ENCODE data around the gene MMP25.
A peak's percentile ranks its signal among the peaks of the same experiment; 100 is the strongest.

Gene MMP25

GRCh38 chr16:3017344-3017743 lies 29.0 kb upstream of the MMP25 start:
- DNase-seq (ENCODE audit: low read depth in 2 of 2, low spot score in 1 of 2), result no peak

GRCh38 chr16:3017794-3018506 lies 28.4 kb upstream of the MMP25 start, which contains the start of gene CLDN6:
Gene CLDN6 (minus strand): TSS chr16:3018183. CDS start chr16:3016021, 2,162 bp downstream.
- DNase-seq (ENCODE audit: low read depth in 2 of 2, low spot score in 1 of 2), result no peak

DNA sequence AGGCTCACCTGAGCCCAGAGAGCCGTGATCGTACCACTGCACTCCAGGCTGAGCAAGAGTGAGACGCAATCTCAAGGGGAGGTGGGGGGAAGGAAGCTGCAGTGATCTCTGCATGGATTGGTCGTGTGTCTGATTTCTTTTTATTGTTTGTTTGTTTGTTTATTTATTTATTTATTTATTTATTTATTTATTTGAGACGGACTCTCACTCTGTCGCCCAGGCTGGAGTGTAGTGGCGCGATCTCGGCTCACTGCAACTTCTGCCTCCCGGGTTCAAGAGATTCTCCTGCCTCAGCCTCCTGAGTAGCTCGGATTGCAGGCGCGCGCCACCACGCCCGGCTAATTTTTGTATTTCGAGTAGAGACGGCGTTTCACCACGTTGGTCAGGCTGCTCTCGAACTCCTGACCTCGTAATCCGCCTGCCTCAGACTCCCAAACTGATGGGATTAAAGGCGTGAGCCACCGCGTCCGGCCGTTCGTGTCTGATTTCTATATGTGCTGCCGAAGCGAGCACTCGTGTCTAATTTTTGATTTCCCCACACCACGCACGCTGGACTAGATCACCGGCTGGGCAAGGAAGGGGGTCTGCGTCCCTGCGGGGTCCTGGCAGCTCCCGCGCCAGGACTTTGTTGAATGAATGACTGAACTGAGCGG lies 26.6 kb upstream of the MMP25 start:
- DNase-seq (ENCODE audit: low read depth in 2 of 2, low spot score in 1 of 2), result no peak

- DNase-seq (ENCODE audit: low read depth in 2 of 2, low spot score in 1 of 2), result peak in 1 of 2 donors; percentile 36
These were observed 26.1 kb upstream of the MMP25 start, which contains the start of gene TNFRSF12A for GRCh38 chr16:3020247-3020603. Gene TNFRSF12A (plus strand): TSS chr16:3020368. CDS start chr16:3020398, 30 bp downstream.

DNA sequence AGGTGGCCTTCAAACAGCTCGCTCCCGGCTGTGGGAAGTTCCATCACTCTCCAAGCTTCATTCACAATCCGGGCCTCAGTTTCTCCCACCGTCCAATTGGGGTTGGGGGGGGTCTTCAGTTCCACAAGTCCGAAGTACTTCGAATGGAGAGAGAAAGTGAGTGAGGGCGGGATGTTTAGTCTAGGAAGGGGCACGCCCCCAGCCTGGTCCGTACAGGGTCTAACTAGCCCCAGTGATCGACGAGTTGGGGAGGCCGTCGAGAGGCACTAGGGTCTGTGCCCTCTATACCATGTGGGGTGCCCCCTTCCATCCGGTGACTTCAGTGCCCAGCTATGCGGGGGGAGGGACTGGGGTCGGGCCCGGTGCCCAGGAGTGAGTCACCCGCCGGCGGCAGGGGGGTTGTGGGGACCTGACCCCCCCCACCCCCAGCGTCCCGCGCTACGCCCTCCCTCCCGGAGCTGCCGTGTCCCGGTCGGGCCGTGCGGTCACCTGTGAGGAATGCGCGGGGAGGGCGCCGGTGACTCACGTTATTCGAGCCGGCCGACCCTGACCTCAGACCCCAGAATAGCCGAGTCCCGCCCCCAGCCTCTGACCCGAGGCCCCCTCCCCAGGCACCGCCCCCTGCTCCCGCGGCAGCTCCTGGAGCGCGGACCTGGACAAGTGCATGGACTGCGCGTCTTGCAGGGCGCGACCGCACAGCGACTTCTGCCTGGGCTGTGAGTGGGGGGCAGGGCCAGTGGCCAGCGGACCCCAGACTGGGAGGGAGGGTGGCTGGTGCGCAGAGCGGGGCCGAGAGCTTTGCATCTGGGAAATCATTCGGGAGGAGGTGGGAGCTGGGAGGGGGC lies 25.5 kb upstream of the MMP25 start:
- peak; percentile 49 to 55 for DNase-seq (ENCODE audit: low read depth in 2 of 2, low spot score in 1 of 2)

GRCh38 chr16:3021449-3022207 lies 24.7 kb upstream of the MMP25 start:
- DNase-seq (ENCODE audit: low read depth in 2 of 2, low spot score in 1 of 2), result peak in 1 of 2 donors; percentile 61

GRCh38 chr16:3022208-3022683 lies 24.1 kb upstream of the MMP25 start:
- DNase-seq (ENCODE audit: low read depth in 2 of 2, low spot score in 1 of 2), result peak; percentile 69 to 76

DNA sequence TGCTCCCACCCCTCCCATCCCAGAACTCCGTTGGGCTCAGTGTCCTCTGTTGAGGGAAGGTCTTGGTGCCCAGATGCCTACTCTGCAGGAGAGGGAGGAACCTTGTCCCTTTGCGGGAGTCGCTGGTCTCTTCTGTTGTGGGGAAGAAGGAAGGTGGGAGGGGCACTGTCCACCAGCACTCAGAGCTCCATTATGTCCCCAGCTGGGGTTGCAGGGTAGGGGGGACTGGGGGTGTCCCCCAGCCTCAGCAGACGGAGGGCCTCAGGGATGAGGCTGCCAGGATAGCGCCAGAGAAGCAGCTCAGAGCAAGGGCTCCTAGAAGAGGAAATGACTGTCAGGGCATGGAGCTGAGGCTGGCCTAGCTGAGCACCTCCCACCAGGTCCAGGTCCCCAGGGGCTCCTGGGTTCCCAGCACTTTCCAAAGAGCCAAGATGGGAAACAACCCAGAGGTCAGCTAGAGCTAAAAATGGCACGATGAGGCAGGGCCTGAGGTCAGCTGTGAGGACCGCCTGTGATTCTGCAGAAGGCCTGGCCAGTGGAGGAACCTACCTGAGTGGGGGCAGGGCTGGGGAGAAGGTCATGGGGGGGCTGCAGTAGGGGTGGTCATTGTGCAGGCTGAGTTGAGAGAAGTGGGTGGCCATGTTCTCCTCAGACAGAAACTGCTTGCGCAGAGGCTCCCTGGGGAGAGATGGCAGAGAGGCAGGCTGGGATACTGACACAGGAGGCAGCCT lies 23.5 kb upstream of the MMP25 start:
- no peak for DNase-seq (ENCODE audit: low read depth in 2 of 2, low spot score in 1 of 2)

- DNase-seq (ENCODE audit: low read depth in 2 of 2, low spot score in 1 of 2), result no peak
These were observed 23.0 kb upstream of the MMP25 start for GRCh38 chr16:3023415-3023668.

DNA sequence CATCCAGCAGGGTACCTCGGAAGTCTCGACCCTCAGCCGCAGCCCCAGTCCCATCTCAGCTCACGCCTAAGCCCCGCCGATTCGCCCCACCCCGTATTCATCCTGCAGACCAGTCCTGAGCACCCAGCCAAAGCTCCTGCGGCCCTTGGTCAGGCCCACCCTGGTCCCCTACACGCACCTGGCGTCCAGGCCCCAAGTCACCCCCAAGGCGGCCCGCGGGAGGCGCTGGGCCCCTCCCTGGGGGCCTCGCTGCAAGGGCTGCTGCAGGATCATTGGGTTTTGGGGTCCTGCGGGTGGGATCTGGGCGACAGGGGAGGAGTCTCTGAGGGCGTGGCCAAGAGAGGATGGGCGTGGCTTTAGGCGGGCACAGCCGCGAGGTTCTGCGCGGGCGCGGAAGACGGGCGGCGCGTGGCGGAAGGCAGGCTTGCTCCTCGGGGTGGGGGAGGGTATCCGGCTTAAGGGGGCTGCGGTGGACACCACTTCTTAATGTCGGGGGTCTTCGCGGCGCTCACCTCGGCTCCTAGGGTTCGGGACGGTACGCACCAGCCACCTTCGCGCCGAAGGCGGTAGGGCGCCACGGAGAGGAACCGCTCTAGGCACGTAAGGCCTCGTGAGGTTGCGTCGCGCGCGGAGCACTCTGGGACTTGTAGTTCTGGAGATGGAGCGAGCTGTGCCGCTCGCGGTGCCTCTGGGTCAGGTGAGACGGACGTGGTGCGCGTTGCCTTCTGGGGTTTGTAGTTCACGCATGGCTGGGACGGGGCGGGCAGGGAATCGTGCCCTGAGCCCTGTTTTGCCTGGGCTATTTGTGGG lies 22.5 kb upstream of the MMP25 start, which contains the start of the genes HCFC1R1 and THOC6:
Gene HCFC1R1, minus strand, starts transcription at position 274 of the 810 bp plus-strand sequence. Its CDS starts 1 bp downstream, at position 273.
Gene THOC6, plus strand, starts transcription at position 367 of the 810 bp plus-strand sequence. Its CDS starts 292 bp downstream, at position 659.
- DNase-seq (ENCODE audit: low read depth in 2 of 2, low spot score in 1 of 2), result peak; percentile 83 to 88

GRCh38 chr16:3025032-3026002 lies 21.0 kb upstream of the MMP25 start:
- DNase-seq (ENCODE audit: low read depth in 2 of 2, low spot score in 1 of 2), result no peak

DNA sequence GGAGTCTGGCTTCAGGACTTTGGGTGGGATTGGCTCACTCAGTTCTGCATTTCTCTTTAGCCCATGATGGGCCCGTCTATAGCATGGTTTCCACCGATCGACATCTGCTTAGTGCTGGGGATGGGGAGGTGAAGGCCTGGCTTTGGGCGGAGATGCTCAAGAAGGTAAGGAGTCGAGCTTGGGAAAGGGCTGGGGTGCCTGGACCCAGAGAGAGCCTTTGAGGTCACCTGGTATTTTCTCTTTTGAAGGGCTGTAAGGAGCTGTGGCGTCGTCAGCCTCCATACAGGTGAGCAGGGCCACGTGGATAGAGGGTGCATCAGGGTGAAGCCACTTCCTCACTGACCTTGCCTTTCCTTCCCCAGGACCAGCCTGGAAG lies 20.4 kb upstream of the MMP25 start:
- DNase-seq (ENCODE audit: low read depth in 2 of 2, low spot score in 1 of 2), result no peak

DNA sequence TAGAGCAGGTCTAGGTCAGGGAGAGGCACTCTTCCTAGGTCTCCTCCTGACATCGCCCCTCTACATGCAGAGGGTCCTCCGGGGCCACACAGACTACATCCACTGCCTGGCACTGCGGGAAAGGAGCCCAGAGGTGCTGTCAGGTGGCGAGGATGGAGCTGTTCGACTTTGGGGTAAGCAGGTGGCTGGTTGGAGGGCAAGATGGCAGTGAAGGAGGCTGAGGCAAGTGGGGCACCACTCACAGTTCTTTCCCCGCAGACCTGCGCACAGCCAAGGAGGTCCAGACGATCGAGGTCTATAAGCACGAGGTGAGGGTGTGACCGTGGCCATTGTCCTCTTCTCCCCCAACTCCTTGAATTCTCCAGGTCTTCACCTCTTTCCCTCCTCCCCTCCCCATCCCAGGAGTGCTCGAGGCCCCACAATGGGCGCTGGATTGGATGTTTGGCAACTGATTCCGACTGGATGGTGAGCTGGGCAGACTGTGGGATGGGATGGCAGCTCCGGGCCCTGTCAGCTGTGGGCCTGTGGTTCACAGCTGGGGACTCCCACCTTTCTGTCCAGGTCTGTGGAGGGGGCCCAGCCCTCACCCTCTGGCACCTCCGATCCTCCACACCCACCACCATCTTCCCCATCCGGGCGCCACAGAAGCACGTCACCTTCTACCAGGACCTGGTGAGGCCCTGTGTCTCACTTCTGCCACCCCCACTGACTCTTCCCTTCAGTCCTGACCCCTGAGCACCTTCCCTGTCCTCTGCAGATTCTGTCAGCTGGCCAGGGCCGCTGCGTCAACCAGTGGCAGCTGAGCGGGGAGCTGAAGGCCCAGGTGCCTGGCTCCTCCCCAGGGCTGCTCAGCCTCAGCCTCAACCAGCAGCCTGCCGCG lies 19.5 kb upstream of the MMP25 start:
- no peak for DNase-seq (ENCODE audit: low read depth in 2 of 2, low spot score in 1 of 2)

DNA sequence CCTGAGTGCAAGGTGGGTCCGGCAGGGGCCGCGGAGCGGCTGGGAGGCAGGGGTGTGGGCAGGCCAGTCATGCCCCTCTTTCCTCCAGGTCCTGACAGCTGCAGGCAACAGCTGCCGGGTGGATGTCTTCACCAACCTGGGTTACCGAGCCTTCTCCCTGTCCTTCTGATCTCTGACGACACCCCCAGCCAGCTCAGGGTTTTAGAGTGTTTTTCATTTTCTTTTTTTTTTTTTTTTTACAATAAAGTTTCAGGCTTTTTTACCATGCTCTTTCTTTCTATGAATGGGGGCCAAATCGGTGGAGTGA lies 18.9 kb upstream of the MMP25 start:
- no peak for DNase-seq (ENCODE audit: low read depth in 2 of 2, low spot score in 1 of 2)

DNA sequence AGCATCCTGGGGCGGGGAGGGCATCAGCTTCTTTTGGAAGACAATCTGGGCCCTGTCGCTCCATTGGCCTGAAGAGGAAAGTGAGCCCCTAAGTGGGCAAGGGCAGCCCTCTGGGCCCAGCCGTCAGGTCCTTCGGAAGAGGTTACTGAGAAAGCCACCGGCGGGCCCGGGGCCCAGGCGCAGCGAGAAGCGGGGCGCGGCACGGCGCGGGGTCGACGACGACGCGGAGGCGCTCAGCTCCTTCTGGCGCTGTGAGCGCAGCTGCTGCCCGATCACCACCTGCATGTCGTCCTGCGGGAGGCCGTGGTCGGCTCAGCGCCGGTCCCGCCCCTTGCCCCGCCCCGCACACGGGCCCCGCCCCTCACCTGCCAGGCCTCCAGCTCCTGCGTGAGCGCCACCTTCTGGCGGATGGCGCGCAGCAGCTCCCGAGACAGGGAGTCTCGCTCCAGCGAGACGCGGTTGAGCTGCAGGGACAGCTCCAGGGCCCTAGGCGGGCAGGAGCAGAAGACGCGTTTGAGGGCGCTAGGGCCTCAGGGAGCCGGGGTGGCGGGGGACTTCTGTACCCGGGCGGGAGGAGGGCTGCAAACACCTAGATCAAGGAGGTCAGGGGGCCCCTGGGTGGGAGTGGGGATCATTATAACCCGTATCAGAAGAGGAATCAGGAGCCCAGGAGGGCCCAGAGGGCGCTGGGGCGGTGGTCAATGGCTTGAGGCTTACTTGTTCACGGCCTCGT lies 18.2 kb upstream of the MMP25 start:
- peak; percentile 72 to 73 for DNase-seq (ENCODE audit: low read depth in 2 of 2, low spot score in 1 of 2)

- no peak for DNase-seq (ENCODE audit: low read depth in 2 of 2, low spot score in 1 of 2)
These were observed 17.5 kb upstream of the MMP25 start for GRCh38 chr16:3028716-3029319.
